NCI-H446 (cell line): ENCODE measurements around the gene ZNF436.

Experiments used
- DNase-seq, 2 experiments: peaks; one replicate each; lab custom pipeline; 2025; lab: John Stamatoyannopoulos, UW

The ZNF436 gene

DNA sequence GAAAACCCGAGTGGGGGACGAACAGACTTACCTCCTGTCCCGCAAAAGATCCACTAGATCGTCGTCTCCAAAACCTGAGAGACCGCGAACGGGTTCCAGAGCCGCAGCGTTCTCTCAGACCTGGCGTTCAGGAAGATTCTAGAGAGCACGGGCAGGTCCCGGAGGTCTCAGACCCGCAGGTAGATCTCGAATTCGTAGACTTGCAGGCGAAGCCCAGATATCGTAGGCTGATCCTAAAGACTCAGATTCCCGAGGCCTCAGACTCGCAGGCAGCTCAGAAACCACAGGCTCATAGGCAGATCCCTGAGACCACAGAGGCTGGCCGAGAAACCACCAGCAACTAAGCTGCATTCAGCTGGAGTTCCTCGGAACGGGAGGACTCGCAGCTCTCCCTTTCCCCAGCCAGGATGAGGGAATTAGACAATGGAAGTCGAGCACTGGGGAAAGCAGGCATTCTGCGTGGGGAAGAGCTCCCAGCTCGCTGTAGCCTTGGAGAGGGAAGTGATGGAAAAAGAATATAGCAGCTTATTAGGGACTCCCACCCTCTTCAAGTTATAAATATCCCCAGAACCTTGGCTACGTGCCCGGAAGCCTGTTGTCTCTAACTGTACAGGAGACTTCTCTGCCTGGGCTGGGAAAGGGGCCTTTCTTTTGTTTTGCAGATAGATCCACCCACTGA is at the start of gene ZNF436:
ZNF436 (minus strand) TSS at position 502 of the 679 bp plus-strand sequence. CDS start 1,831 bp downstream, outside the sequence.
- peak; percentile 80 to 91 for DNase-seq

DNA sequence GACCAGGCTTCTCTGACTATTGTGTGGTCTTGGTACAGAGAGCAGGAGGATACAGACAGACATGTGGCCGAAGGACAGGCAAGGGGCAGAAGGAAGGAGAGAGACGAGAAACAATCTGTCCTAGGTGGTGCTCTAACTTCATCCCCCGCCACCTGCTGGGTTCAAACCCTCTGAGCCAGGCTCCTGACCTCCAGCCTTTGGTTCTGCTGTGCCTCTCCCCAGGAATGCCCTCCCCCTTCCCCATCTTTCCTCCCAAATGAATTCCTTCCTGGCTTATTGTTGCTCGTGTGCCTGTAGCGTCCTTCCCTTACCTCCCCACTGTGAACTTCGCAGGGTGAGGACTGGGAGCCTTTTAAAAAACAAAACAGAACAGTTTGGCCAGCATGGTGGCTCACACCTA is 49.5 kb upstream of the ZNF436 start:
- DNase-seq, result no peak

DNA sequence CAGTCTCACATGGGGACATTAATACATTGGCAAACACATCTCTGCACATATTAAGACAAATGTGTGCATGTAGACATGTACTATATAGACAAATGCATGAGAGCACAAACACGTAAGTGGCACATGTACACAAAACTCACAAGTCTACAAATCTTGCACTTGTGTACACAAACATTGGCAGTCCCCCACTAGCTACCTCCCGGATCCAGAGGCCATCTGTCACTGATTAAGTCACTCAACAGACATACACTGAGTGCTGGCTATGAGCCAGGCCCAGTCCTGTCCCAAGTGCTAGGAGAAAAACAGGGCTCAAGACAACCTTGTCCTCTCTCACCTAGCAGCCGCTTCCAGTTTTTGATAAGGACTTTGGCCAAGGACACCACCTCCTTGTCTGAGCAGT is 47.9 kb upstream of the ZNF436 start:
- peak; percentile 85 to 96 for DNase-seq

DNA sequence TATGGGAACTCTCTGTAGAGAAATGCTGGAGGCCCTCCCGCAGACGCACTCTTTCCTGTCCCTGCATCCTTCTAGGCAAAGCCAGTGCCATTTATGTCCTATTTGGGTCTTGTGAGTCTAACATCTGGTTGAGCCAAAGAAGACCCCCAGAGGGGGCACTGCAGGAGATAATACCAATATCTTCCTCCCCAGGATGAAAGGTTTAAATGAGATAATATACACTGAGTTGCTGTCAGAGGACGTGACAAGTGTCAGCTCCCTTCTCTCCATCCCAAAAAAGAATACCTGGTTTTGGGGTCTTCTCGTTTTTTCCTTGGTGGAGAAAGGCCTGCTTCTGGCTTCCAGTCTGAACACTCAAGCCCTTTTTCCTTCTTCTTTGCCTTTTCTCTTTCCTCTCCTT is 47.3 kb upstream of the ZNF436 start:
- no peak for DNase-seq

DNA sequence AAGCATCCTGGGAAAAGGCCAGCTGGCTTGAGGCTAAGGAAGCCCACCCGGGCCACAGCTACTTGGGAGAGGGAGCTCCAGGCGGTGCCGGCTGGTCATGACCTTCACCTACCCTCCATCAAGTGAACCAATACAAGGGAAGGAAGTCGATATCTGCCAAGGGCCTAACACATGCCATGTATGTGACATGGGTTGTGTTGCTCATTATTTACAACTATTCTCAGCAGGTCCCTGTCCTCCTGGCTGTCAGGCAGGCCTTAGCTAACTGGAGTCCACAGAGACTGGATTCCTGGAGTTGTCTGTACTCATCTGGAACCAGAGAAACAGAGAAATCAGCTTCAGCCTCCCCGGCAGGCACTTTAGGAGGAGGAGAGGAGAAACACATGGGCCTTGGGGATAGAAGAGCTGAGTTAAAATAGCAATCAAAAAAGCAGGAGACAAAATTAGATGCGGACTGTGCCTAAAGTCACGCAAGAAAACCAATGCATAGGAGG is 39.2 kb upstream of the ZNF436 start:
- DNase-seq, result no peak

DNA sequence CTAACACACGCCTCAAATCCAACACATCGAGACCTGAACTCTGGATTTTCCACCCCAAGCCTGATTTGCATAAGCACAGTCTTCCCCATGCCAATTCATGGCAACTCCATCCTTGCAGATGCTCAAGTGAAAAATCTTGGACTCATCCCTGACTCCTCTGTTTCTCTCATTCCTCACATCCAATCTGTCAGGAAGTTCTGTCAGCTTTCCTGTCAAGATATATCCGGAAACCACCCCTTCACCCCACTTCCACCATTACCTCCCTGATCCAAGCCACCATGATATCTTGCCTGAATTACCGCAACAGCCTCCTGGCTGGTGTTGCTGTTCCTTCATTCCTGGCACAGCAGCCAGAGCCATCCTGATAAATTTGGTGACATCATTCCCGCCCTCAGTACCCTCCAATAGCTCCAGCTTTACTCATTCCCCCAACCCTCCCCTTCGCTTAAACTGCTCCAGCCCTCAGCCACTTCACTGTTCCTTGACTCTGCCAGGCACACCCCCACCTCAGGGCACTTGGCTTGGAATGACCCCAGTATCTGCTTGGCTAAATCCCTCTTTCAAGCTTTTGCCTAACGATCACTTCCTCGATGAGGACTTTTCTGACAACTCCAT is 37.5 kb upstream of the ZNF436 start:
- peak in 1 of 2 experiments; percentile 68 for DNase-seq

DNA sequence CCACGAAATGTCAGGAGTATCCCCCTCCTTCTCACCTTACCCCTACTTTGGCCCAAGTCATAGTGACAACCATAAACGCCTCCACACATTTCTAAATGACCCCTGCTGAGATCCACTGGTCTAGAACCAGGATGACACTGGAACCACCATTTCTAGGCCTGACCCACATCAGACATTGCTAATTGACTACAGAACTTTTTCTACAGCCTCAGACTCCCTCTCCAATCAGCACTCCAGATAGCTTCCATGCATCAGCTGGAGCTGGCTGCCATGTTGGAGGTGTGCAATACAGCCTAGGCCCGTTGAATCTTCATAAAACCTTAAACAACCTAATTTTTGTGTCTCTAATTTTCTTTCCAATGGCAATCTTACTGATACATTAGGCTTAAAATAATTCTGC is 36.3 kb upstream of the ZNF436 start:
- no peak for DNase-seq

DNA sequence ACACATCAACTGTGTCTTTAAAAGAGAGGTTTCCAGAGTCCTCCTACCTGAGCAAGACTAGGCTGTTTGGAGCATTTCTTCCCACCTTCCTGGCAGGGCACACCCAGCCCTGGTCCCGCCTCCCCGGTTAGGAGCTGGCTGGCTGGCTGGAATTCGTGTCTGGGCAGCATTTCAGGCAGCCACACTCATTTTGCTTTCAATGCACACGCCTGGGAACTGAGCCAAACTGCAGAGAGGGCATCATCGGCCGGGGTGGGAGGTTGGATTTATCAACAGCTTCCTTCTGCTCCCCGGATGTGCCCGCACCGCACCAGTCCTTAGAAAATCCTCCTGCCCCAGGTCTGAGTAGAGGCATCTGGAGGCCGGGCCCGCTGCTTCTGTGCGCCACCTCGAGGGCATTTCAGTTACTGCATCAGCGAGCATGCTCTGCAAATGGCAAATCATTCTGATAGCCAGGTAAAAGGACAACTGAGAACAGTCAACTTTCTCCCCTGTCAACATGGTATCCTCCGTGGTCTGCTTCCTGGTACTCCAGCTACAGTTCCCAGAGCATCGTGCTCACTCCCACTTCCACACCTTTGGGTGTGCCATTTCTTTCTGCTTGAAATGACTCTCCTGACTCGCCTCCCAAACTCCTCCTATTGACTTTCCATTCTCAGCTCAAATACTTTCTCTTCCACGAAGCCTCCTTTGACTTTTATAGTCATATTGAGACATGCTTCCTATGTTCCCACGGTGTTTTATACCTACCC is 34.3 kb upstream of the ZNF436 start:
- peak; percentile 97 to 99 for DNase-seq

DNA sequence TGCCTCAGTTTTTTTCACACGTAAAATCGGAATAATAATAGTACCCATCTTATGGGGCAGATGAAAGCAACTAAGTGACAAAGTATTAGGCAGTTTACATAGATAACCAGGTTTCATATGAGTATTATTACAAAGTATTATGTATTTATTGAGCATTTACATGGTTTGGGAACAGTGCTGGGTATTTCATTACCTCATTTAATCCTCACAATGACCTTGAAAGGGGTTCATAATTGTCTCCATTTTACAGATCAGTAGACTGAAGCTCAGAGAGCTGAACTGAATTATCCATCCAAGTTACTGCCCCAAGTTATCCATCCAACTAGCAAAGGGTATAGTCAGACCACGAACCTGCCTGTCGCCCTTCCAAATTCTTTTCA is 33.7 kb upstream of the ZNF436 start:
- DNase-seq, result no peak

DNA sequence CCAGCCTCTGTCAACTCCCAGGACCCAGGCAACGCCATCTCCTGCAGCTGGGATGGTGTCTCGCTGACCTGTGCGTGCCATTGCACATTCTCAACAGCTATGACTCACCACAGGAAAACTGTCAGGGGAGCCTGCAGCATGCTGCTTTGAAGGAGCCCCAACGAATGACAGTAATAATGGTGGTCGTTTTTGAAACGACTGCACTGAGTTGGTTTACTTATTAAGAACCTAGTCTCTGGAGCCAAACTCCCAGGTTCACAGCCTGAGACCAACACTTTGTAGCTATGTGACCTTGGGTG is 33.4 kb upstream of the ZNF436 start:
- DNase-seq, result no peak

DNA sequence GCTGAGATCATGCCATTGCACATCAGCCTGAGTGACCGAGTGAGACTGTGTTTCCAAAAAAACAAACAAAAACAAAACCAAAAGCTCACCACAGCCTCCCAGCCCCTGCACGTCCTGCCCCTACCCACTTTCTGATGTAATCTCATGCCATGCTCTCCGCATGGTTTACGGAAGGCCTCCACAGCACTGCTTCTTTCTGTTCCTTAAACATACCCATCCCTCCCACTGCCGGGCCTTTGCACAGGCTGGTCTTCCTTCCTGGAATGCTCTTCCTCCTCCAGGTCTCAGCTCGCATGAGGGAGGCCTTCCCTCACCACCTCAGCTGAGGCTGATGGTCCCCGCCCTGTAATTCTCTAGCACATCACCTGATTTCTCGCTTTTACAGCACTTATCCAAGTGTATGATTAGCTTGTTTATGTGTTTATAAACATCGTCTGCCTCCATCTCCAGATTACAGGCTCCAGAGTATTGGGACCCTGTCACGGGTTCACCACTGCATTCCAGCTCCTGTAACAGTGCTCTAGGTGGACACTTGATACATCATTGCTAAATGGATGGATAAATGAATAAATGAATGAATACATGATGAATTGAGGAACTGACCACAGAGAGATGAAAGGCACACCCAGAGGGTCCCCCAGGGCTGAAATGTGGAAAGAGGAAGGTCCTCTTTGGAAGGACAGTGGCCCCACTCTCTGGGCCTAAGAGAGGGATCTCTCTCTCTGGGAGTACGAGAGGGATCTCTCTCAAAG is 32.8 kb upstream of the ZNF436 start:
- DNase-seq, result no peak

DNA sequence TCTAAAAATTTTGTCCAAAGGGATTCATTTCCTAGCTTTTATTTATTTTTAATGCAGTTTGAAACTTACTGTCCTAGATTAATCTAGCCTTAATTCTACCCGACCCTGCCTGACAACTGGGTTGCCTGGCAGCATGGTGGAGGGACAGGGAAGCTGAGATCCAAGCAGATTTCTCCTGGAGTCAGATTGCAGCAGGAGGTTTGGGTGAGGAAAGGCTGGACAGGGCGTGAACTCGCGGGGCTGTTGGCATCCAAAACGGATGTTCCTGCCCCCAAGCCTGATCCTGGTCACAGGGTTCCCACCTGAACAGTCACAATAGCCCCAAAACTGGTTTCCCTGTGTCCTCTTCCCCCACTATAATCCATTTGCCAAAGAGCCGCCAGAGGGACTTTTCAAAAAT is 31.7 kb upstream of the ZNF436 start:
- no peak for DNase-seq

DNA sequence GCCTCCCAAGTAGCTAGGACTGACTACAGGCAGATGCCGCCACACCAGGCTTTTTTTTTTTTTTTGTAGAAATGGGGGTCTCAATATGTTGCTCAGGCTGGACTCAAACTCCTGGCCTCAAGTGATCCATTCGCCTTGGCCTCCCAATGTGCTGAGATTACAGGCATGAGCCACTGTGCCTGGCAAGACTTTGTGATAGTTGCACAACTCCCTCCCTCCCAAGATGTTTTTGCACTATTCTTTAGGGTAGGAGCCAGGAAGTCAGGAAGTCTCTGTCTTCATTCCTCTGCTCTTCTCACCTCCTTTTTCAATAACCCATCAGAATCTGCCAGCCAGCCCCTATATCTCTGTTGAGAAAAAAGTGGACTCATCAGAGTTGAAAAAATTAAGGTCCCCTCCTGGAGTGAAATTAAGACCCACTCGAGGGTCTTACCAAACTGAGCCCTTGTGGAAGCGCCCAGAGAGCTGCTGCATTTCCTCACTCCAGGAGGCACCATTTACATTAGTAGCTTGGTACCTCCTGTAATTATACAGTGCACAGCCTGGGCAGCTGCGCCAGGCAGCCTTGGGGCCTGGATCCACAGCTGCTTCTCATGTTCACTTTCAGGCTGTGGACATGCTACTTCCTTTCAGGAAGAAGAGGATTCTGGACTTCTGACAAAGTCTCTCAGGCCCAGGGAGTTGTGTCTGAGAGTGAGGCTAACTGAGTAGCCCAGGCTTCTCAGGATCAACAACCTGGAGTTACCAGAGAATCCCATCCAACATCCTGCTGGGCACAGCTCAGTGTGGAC is 30.9 kb upstream of the ZNF436 start:
- DNase-seq, result no peak

DNA sequence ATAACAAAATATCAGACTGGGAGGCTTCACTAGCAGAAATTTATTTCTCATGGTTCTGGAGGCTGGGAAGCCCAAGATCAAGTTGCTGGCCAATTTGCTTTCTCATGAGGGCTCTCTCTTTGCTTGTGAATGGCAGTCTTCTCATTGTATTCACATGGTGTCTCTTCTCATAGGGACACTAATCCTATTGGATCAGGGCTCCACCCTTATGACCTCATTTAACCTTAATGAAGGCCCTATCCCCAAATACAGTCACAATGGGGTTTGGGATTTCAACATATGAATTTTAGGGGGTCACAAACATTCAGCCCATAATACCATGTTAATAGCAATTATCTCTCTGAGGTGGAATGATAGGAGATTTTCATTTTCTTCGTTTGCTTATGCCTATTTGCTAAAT is 29.6 kb upstream of the ZNF436 start:
- DNase-seq, result no peak

DNA sequence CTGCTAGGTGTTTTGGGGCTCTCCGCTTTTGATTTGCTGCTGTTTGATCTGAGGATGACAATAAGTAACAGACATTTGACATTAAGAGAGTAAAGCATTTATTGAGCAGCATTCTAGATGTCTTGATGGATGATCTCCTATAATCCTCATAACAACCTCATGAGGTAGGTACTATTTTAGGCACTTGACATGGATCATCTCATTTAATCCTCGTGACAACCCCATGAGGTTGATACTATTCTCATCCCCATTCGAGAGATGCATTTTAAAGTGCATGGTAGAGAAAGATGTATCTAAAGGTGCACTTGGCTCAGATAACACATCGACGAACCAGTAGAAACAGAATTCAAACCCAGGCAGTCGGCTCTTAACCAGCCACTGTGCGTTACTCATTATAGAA is 28.3 kb upstream of the ZNF436 start:
- DNase-seq, result no peak

DNA sequence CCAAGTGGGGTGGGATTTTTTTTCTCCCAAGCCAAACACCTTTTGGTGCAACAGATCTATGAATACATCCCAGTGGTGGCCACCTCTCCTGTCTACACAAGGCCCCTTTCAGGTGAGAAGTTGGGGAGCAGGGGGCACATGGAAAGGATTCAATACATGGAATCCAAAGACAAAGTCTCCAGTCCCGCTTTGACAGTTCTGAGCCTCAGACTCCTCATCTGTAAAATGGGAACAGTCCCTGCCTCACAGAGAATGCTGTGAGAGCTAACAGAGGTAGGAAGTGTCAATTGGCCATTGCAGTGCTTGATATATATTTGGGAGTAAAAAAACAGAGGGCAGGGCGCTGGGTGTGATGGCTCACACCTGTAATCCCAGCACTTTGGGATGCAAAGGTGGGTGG is 26.7 kb upstream of the ZNF436 start:
- no peak for DNase-seq

DNA sequence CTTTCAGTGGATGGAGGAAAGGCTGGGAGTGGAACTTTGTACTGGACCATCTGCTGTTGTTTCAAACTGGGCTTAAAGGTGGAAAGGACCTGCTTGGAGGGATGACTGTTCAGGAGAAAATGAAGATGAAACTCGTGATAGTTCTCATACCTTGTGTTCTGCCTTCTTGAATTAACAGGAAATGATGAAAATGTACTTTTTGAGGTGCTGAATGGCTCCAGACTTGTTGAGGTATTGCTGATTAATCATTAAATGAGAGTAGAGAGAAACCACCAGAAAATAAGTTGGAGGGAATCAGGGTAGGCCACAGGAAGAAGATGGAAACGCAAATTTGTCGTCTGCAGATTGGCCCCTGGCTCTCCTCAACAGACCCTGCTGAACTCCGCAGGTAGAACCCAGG is 26.2 kb upstream of the ZNF436 start:
- DNase-seq, result no peak

DNA sequence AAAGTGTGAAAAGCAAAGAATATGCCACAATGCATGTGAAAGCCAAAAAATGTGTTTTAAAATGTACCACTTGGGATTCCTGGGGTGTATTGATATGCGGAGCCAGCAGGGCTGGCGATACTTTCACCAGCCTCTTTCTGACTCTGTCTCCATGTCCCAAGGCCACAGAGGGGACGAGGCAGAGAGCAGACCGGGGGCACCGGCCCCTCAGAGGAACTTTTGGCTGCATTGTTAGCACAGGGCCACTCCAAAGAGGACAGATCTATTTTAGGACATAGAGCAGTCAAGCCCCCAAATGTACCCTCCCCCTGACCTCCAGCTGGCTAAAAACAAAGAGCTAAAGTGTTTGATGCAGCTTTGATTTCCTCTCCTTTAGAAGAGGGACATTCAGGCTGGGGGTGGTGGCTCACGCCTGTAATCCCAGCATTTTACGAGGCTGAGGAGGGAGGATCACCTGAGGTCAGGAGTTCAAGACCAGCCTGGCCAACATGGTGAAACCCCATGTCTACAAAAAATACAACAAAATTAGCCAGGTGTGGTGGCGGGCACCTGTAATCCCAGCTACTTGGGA is 25.6 kb upstream of the ZNF436 start:
- no peak for DNase-seq

DNA sequence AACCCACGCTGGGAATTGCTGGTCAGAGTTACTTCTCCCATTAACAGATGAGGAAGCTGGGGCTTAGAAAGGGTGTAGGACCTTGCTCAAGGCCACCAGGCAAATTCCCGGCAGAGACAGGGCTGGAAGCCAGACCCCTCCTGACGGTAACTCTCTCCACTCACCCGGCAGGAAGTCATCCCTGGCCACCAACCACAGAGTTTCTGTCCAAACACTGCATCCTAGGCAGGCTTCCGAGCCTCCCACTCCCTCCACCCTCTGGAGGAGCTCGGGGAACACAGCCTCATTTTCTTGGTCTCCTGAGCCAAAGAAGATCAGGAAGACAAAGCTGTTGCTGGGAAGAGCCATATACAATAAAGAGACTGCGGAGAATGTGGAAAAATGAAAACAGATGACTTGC is 25.0 kb upstream of the ZNF436 start:
- DNase-seq, result peak in 1 of 2 experiments; percentile 52

DNA sequence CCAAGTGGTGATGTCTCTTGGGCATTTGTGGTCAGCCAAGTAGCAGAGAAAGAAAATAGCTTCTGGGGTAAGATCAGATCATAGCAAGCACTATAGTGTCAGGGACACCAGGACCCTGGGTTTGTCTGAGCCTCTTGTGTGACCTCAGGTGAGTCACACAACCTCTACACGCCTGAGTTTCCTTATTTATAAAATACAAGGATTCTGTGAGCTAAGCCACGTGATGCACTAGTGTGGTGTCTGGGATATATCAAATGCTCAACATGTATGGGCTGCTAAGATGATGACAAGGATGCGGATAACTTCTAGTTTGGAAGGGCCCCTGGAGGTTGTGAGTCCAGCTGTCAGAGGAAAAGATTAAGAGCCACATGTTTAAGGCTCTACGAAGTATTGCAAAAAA is 24.5 kb upstream of the ZNF436 start:
- DNase-seq, result no peak

DNA sequence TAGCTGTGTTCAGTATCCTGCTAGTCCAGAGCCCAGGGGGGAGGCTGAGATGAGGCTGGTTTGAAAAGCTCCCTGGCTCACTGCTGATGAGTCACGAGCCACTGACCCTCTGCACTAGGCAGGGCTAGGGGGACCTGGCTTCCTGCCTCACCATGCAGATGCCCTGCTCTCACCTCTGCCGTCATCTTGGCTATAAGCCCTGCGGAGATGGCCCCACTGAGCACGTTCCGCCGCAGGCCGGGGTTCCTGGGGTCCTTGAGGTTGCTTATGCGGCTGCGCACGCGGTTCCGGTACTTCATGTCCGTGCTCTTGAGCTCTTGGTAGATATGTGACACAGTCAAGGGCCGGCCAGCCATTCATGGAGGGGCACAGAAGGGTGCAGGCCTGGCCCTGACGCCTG is 24.1 kb upstream of the ZNF436 start:
- DNase-seq, result no peak
